Stimulated activated CD4-positive, alpha-beta T cell treated with anti-CD3 and anti-CD28 coated beads, Interleukin-12 subunit alpha, Interleukin-12 subunit beta, amount 100 ng/mL, for 24 hours (primary cell): ENCODE measurements around the gene PHPT1.
"Not testable (repeated sequence)": the region's sequence is repeated elsewhere in the genome, so short reads cannot be mapped to it uniquely, and the experiment has no call there.

Source experiments
- DNase-seq, 2 experiments: peaks; one replicate each; pipeline ENCODE4 v3.0.0-alpha.2; 2020; ENCODE audit warnings: low read depth in 2 of 2

Gene PHPT1

GRCh38 chr9:136860529-136860928 lies 11.3 kb downstream of the PHPT1 start:
- DNase-seq = no peak

DNA sequence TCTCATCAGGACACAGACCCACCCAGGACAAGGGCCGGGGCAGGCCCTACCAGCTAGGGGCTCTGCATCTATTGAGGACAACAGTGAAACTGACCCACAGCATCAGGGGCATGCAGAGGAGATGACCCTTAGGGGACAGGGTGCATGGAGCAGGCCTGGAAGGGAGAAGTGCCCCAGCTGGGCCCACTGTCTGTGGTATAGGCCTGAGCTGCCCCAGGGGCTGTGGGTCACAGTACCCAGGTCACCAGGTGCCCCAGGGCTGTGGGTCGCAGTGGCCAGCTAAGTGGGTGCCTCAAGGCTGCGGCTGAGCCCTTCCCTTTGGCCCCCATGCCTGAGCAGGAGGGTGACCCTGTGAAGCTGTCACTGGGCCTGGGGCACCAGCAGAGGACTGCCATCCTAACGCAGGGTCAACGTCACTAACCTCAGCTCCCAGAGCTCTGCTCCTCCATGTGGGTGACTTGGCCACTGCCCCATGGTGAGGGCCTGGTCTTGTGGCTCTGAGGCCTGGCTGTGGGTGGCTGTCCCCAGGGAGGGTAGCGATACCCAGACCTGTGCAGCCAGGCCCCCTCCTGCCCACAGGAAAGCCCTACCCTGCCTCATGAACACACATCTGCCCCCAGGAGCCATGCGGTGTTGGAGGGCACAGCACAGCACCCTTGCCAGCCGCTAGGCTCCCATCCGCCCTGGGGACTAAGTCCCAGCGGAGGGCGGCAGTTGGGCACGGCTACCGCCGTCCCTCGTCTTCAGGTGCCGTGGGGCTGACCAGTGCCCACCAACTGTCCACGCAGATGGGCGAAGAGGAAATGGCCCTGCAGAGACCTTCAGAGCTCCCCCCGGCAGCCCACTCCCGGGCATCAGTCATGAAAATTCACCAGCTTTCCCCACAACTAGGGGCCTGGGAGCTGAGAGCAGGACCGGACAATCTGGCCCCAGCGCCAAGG lies 12.0 kb downstream of the PHPT1 start:
- no peak for DNase-seq

GRCh38 chr9:136861874-136862457 lies 12.8 kb downstream of the PHPT1 start:
- DNase-seq = no peak

DNA sequence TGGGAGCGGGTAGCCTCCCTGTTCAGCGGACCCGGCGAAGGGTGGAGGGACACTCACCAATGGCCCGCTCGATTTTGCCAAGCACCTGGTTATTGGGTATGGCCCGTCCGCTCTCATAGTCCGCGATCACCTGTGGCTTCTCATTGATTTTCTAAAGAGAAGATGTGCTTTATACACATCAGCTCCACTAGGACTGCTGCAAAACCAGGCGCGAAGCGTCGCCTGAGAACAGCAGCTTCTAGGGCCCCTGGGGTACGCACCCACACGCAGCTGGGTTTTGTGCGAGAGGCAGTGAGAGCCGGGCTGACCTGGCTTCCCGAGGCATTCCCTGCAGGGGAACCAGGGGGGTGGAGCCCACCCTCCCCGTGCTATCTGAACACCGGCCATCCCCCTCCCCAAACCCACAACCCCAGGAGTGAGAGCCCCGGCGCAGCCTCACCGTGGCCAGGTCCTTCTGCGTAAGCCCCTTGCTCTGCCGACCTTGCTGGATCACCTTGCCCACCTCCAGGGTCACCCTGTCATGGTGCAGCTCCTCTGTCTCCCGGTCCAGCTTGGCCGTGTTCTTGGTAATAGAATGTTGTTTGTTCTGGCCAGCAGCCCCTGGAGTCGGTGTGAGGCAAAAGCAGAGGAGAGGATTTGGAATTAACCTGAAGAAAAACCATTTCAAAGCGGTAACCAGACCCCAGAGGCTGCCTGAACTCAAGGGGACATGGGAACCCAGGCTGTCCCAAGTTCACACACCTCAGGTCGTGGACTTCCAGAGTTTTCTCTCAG lies 13.8 kb downstream of the PHPT1 start:
- DNase-seq = no peak

DNA sequence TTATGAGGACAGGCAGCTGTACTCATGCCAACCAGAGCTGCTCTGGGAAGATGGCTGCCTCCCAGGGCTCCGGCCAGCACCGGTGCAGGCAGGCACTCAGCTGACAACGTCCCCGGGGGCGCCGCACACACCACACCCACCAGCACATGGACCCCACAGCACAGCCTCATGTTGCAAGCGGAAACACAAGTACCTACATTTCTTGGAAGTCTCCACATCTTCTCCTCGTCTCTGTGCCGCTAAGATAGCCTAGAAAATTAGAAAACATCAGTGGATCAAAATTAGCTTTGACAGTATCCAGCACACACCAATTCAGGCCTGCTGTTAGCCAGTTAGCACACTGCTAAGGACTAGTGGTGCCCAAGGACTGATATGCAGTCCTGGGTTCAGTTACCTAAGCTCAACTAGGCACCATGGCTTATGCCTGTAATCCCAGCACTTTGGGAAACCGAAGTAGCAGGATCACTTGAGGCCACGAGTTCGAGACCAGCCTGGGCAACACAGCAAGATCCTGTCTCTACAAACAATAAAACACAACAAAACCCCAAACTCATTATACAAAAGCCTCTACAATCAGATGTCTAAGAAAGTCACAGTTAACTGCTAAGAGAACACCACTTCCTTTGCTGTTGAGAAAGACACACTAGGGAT lies 14.5 kb downstream of the PHPT1 start:
- DNase-seq = no peak

- DNase-seq = no peak
Measured at GRCh38 chr9:136865041-136865767, 16.0 kb downstream of the PHPT1 start.

- no peak for DNase-seq
Measured at GRCh38 chr9:136865768-136866103, 16.5 kb downstream of the PHPT1 start.

GRCh38 chr9:136866898-136867421 lies 17.8 kb downstream of the PHPT1 start:
- not testable (repeated sequence) for DNase-seq

DNA sequence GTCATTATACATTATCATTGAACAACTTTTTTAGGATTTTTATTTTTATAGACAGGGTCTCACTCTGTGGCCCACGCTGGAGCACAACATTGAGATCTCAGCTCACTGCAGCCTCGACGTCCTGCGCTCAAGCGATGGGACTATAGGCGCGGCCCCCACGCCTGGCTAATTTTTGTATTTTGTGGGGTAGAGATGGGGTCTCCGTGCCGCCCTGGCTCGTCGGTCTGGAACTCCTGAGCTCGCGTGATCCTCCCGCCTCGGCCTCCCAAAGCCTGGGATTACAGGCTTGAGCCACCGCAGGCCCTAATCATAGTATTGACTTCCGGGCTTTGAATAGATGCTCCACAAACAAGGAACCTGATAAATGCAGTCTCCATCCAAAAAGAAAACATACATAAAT lies 18.3 kb downstream of the PHPT1 start:
- DNase-seq = no peak

DNA sequence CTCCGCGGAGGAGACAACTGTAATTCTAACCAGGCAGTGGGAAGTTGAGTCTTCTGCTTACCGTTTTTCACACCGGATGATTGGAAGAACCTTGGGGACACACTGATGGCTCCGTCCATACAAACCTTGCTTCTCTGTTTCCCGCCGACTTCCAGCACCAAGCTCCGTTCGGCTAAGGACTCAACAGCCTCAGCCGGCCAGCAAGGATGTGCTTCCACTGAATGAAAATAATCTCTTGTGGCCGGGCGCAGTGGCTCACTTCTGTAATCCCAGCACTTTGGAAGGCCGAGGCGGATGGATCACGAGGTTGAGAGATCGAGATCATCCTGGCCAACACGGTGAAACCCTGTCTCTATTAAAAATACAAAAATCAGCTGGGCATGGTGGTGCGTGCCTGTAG lies 18.7 kb downstream of the PHPT1 start:
- DNase-seq = no peak

DNA sequence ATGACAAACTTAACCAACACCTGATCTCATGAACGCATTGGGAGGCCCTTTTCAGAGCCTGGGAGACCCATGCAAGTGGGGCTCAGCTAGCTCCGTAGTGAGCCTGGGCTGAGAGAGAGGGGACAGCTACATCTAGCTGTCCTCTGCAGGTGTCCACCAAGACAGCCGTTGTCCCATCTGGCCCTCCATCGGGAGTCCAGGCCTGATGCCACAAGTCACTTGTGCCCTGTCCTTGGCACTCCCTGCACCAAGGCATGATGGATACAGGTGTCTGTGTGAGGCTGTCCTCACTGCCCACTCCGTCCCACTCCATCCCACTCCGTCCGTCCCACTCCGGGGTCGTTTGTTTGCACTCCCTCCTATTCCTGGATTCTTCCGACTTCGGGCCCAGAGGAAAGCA lies 19.4 kb downstream of the PHPT1 start:
- no peak for DNase-seq

DNA sequence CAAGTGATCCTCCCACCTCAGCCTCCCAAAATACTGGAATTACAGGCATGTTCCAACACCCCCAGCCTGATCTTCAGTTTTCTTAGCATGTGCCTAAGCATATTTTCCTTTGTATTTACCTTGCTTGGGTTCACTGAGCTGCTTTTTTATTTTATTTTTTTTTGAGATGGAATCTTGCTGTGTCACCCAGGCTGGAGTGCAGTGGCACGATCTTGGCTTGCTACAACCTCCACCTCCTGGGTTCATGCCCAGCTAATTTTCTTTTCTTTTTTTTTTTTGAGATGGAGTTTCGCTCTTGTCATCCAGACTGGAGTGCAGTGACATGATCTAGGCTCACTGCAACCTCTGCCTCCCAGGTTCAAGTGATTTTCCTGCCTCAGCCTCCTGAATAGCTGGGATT lies 20.4 kb downstream of the PHPT1 start:
- DNase-seq = not testable (repeated sequence)

DNA sequence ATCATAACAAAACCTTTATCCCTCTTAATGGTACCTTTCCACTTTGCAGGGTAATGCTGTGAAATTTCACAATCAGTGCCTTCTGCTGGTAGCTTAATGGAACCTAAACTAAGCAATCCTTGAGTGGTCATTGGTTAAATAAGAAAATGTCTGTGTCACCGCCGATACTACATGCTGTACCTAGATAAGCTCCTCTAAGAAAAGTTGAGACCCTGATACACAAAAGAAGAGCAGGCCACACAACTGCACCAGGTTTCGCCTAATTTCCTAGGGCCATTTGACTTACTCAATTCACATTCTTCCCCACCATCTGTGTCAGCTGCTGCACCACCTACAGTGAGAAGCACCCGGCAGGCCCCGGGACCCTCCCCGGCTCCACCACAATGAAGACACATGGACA lies 25.9 kb downstream of the PHPT1 start:
- no peak for DNase-seq

DNA sequence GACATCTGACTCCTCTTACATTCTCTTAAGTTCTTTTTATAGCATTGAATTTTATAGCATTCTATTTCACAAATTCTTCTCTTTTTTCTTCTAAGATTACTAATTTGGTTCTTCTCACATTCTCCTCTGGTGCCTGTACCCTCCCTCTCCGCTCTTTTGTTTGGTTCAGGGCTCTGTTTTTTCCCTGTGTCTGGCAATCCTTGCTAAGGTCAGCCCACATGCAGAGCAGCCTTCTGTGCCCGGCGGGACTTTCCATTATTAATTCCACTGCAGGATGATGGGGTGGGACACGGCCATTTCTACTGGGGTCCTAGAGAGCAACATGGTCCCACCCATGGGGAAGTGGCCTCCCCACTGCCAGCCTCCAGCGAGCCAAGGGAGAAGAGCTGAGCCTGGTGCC lies 27.3 kb downstream of the PHPT1 start:
- DNase-seq = no peak

DNA sequence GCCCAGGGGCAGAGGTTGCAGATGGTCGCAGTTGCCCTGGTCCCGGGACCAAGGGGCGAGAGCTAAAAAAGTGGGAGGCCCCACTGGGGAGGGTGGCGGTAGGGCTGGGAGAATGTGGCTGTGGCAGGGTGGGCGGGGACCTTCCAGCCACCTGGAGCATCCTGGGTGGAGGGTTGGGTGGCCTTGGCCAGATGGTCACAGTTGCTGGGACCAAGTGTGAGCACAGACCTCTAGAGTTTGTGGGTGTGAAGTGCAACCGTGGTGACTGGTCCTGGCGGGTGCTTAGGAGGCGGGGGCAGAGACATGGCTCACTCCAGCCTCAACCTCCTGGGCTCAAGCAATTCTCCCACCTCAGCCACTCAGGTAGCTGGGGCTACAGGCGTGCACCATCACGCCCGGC lies 31.4 kb downstream of the PHPT1 start:
- DNase-seq = no peak

DNA sequence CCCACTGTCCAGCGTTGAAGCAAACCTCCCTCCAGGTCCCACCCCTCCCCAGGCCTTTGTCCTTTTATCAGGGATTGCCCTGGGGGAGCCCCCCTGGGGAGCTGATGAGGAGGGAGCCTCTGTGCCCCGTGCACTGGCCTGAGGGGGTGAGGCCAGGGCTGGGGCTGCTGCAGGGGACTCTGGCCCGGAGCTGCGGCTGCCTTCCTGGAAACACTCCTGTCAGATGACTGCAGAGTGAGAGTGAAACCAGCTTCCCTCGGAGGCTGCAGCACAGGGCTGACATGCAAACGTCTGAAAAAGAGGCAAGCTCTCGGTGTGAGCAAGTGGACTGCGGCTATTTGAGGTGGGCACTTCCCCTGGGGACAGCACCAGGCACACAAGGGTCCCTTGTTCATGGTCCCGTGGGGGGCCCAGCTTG lies 32.5 kb downstream of the PHPT1 start:
- peak in 1 of 2 experiments; percentile 61 for DNase-seq

DNA sequence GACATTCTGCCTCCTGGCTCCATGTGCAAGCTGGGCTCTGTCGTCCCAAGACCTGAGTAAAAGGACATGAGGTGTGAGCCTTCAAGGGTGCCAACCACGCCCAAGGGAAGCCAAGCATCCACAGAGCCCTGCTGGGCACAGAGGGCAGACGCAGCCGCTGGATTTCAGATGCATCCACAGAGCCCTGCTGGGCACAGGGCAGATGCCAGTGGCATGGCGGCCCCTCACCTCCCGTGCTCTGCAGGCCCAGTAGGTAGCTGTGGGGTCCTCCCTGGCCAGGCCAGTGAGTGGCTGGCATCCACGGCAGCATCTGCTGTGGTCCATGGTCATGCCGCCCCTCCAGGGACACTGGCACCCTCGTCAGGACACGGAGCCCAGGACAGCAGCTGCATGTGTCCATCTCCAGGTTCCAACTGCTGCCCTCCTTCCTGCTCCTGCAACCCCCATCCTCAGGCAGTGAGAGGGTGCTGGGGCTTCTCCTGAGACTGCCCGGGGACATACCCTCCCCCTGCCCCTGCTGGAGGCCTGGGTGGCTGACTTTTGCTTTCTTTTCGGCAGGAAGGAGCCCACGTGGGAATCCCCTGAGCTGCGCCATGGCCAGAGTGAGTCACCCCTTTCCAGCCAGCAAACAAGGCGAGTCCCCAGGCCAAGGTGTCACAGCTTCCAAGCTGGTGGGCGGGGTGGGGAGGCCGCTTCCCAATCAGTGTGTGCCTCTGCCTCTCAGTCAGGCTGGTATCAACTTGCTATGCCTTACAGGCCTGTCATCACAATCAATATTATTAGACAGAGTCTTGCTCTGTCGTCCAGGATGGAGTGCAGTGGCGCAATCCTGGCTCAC lies 33.1 kb downstream of the PHPT1 start:
- peak; percentile 88 to 92 for DNase-seq

DNA sequence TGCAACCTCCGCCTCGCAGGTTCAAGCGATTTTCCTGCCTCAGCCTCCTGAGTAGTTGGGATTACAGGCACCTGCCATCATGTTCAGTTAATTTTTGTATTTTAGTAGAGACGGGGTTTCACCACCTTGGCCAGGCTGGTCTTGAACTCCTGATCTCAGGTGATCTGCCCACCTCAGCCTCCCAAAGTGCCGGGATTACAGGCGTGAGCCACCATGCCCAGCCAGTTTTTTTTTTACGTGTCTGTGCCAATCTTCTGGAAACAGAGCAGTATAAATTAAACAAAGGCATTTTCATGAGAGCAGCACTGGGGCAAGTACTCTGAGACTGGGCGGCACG lies 33.7 kb downstream of the PHPT1 start:
- DNase-seq = not testable (repeated sequence)

- DNase-seq = not testable (repeated sequence)
Measured at GRCh38 chr9:136883670-136884069, 34.5 kb downstream of the PHPT1 start.

- peak; percentile 95 to 96 for DNase-seq
Measured at GRCh38 chr9:136885950-136886578, 36.9 kb downstream of the PHPT1 start, which contains the start of gene TRAF2. TRAF2 (plus strand) TSS chr9:136886516; CDS start chr9:136898741, 12,225 bp downstream.
